ENCODE results near the gene ZNRD2. TPM values are rescaled to one million over a fixed set of nuclear protein-coding genes. Genes with fewer than 3 reads are reported as not detected.
A peak's percentile ranks its signal among the peaks of the same experiment; 100 is the strongest.
"Not testable (repeated sequence)": the region's sequence is repeated elsewhere in the genome, so short reads cannot be mapped to it uniquely, and the experiment has no call there.

The ZNRD2 gene
- total RNA-seq (2014; rRNA removed; shearing (Covaris generic)) = 77.3 and 117 TPM in 2 replicates

DNA sequence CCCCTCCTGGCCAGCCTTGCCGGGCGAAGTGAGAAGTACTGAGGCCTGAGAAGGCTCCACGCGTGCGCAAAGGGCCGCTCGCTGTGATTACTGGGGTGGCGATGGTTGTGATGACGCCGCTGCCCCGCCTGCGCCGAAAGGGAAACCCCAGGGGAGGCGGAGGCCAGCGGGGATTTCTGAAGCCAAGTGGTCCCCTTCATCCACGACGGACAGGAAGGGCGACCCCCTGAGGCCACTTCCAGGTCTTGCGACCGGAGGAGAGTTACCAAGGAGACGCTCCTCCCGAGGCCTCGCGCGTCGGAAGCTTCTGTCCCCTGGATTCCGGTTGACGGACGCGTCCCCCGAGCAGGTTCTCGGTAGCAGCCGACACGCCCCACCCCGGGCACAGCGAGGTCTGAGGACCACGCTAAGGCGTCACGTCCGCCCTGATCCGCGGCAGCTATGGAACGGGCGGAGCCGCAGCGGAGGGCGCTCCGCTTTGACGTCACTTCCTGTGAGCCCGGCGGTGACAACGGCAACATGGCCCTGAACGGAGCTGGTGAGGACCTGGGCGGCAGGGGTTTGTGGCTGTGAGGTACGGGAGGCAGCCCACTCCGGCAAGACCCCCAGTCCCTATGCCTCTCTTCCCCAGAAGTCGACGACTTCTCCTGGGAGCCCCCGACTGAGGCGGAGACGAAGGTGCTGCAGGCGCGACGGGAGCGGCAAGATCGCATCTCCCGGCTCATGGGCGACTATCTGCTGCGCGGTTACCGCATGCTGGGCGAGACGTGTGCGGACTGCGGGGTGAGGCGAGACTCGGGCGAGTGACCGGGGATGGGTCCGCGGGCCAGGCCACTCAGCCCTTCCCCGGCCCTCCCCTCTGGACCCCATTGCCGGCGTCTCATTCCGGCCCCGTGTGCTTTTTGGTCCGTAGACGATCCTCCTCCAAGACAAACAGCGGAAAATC lies at the start of gene ZNRD2:
Gene ZNRD2, plus strand, starts transcription at position 505 of the 946 bp plus-strand sequence. Its CDS starts 15 bp downstream, at position 520.
- peak; percentile 100 for DNase-seq (ENCODE audit: low read depth)

DNA sequence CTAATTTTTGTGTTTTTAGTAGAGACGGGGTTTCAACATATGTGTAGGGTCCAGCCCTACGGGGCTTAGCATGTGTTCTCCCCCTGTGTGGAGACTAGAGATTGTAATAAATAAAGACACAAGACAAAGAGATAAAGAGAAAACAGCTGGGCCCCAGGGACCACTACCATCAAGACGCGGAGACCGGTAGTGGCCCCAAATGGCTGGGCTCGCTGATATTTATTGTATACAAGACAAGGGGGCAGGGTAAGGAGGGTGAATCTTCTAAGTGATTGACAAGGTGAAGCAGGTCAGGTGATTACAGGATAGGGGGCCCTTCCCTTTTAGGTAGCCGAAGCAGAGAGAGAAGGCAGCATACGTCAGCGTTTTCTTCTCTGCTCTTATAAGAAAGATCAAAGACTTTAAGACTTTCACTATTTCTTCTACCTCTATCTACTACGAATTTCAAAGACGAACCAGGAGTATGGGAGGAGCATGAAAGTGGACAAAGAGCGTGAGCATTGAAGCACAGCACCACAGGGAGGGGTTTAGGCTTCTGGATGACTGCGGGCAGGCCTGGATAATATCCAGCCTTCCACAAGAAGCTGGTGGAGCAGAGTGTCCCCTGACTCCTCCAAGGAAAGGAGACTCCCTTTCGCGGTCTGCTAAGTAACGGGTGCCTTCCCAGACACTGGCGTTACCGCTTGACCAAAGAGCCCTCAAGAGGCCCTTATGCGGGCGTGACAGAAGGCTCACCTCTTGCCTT lies 48.3 kb upstream of the ZNRD2 start:
- not testable (repeated sequence) for DNase-seq (ENCODE audit: low read depth)

- DNase-seq (ENCODE audit: low read depth) = not testable (repeated sequence)
These were observed 47.3 kb upstream of the ZNRD2 start for GRCh38 chr11:65522718-65523630.

DNA sequence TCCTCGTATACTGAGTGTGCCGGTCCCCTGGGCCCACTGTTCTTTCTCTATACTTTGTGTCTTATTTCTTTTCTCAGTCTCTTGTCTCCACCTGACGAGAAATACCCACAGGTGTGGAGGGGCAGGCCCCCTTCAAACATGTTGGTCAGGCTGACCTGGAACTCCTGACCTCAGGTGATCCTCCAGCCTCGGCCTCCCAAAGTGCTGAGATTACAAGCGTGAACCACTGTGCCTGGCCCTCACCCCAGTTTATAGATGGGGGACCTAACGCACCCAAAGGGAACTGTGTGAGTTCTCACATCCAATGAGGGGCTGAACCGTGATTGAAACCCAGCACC lies 46.7 kb upstream of the ZNRD2 start:
- not testable (repeated sequence) for DNase-seq (ENCODE audit: low read depth)

DNA sequence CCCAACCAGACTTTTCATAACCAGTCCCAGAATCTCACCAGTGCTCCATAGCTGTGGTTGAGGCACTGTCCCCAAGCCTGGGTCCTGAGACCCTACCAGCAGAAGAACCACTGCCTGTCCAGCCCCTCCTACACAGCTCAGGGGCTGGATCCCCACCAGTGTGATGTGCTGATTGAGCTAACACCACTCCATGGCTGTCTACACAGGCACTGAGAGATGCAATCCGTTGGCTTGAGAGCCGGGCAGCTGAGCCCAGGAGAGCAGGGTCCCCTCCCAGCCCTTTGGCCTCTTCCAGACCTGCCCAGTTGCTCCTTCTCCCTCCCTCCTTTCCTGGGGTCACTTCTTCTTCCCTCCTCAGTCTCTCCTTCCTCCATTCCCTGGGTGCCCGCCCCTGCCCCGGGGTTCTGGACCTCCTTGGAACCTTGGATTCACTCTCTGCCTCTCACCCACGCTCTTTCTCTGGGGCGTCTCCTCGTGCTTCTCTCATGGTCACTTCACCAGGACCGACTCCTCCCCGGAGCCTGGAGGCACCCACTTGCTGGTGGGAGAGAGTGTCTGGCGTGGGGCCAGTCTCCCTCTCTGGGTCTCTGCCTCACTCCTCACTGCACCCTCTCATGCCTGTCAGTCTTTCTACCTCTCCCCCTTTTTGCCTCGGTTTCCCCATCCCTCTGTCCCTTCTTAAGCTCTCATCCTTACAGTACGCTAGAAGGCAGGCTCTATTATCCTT lies 46.1 kb upstream of the ZNRD2 start:
- no peak for DNase-seq (ENCODE audit: low read depth)

GRCh38 chr11:65524741-65525545 lies 45.3 kb upstream of the ZNRD2 start, which contains the start of gene SCYL1:
Gene SCYL1, plus strand, starts transcription at chr11:65525083. Its CDS starts 71 bp downstream, at chr11:65525154.
- peak; percentile 77 for DNase-seq (ENCODE audit: low read depth)

GRCh38 chr11:65525546-65526480 lies 44.5 kb upstream of the ZNRD2 start:
- no peak for DNase-seq (ENCODE audit: low read depth)

DNA sequence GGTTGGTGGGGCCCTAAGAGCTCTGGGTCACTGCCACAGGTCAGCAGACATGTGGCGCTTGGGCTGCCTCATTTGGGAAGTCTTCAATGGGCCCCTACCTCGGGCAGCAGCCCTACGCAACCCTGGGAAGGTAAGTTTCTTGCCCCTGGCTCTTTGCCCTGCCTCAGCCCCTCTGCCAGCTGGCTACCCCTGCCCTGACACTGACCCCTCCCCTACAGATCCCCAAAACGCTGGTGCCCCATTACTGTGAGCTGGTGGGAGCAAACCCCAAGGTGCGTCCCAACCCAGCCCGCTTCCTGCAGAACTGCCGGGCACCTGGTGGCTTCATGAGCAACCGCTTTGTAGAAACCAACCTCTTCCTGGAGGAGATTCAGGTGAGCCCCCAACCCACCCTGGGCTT lies 43.5 kb upstream of the ZNRD2 start:
- DNase-seq (ENCODE audit: low read depth) = no peak

GRCh38 chr11:65528819-65529350 lies 41.4 kb upstream of the ZNRD2 start:
- no peak for DNase-seq (ENCODE audit: low read depth)

GRCh38 chr11:65529475-65530156 lies 40.7 kb upstream of the ZNRD2 start:
- no peak for DNase-seq (ENCODE audit: low read depth)

DNA sequence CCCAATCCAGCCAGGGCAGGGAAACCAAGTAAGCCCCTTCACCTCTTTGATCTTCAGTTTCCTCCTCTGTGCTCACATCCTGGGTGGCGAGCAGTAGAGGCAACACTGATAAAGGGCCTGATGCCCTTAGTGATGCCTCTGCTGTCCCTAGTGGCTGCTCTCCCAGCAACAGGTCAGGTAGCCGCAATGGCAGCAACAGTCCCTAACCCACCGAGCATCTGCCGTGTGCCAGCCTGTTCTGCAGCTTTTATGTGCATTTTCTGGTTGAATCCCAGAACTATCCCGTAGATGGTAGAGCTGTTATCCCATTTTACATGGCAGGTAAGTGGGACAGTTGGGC lies 40.1 kb upstream of the ZNRD2 start:
- no peak for DNase-seq (ENCODE audit: low read depth)

- no peak for DNase-seq (ENCODE audit: low read depth)
These were observed 37.8 kb upstream of the ZNRD2 start for GRCh38 chr11:65532388-65533064.

- DNase-seq (ENCODE audit: low read depth) = no peak
These were observed 35.2 kb upstream of the ZNRD2 start for GRCh38 chr11:65535102-65535501.

DNA sequence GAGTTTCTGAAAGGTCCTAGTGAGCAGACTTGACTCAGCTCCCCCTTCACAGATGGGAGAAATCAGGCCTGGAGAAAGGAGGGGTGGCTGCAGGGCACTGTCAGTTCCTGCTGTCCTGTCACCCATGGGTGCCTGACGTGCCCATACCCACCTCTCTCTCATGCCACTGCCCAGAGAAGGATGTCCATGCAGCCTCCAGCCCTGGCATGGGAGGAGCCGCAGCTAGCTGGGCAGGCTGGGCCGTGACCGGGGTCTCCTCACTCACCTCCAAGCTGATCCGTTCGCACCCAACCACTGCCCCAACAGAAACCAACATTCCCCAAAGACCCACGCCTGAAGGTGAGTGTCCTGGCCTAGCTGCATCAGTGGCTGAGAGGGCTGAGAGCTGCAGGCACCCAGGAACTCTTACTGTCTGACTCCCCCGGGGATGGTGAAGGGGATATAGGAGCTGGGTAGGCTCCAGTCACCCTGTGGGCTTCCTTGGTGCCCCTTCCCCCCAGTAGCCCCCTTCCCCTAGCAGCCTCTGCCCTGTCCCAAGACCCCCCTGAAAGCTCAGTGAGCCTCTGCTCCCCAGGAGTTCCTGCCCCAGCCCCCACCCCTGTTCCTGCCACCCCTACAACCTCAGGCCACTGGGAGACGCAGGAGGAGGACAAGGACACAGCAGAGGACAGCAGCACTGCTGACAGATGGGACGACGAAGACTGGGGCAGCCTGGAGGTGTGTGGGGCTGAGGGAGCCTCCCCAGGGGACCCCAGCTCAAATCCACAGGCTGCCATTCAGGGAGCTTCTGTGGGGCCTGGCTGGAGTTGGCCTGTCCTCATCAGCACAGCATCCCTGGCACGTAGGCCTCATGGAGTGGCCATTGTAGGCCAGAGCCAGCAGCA lies 33.6 kb upstream of the ZNRD2 start:
- DNase-seq (ENCODE audit: low read depth) = no peak

DNA sequence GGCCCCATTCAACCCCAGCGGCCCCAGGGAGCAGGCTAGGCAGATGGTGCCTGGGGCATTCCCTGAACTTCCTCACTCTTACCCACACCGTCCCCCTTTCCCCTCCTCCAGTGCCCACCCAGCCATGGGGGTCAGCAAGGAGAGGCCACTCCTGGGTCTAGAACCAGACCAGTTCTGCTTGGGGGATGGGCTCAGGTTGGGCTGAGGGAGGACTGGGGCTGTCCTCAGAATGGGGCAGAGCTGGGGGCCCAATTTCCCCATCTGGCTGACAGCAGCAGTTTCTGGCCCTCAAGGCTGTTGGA lies 33.0 kb upstream of the ZNRD2 start:
- DNase-seq (ENCODE audit: low read depth) = no peak

- no peak for DNase-seq (ENCODE audit: low read depth)
These were observed 32.6 kb upstream of the ZNRD2 start for GRCh38 chr11:65537620-65538231.
